ENCODE results near the gene ITSN2. TPM values are rescaled to one million over a fixed set of nuclear protein-coding genes. Genes with fewer than 3 reads are reported as not detected.

The ITSN2 gene
- total and polyA plus RNA-seq, 7 donors = 12.2 to 71.7 (median 33.5) TPM

DNA sequence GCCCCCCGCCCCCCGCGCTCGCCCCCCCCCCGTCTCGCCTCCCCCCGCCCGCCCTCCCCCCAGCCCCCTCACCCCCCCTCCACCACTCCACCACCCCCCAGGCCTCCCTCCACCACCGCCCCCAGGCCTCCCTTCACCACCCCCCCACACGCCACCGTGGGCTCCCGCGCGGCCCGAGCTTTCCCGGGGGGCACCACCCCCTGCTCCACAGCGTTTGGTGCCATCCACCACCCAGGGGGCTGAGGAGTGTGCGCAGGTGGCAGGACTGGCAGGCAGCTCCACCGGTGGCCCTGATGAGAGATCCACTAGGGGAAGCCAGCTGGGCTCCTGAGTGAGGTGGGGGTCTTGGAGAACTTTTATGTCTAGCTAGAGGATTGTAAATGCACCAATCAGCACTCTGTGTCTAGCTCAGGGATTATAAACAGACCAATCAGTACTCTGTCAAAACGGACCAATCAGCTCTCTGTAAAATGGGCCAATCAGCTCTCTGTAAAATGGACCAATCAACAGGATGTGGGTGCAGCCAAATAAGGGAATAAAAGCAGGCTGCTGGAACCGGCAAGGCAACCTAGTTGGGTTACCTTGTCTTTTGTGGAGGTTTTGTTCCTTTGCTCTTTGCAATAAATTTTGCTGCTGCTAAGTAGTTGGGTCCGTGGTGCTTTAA, 43.0 kb upstream of the ITSN2 start:
- TF ChIP-seq, protein P1, sequence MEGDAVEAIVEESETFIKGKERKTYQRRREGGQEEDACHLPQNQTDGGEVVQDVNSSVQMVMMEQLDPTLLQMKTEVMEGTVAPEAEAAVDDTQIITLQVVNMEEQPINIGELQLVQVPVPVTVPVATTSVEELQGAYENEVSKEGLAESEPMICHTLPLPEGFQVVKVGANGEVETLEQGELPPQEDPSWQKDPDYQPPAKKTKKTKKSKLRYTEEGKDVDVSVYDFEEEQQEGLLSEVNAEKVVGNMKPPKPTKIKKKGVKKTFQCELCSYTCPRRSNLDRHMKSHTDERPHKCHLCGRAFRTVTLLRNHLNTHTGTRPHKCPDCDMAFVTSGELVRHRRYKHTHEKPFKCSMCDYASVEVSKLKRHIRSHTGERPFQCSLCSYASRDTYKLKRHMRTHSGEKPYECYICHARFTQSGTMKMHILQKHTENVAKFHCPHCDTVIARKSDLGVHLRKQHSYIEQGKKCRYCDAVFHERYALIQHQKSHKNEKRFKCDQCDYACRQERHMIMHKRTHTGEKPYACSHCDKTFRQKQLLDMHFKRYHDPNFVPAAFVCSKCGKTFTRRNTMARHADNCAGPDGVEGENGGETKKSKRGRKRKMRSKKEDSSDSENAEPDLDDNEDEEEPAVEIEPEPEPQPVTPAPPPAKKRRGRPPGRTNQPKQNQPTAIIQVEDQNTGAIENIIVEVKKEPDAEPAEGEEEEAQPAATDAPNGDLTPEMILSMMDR (IDR thresholded peaks at IDR 0.05) = no peak
- no peak overlapping the region for H3K4me3 ChIP-seq
- H3K9me3 ChIP-seq = no peaks in the 10 kb centered on the region
- H3K4me1 ChIP-seq = peaks cover 5% of the 10 kb centered on the region
- no peaks in the 10 kb centered on the region for H3K36me3 ChIP-seq (ENCODE audit: insufficient read depth in 1 of 2, low read depth in 1 of 2)
- intact Hi-C loops (cut with DNase I) = no loop called here
- peaks cover 0 to 4% (median 2%) of the 10 kb centered on the region in 3 donors for H3K27me3 ChIP-seq (ENCODE audit: insufficient read depth in 3 of 3, low read length in 2 of 3)
- DNase-seq (no peak), ATAC-seq (no peak)
- 72 to 83% (median 78%) methylated on average over 5 to 13 of the region's 22 CpGs for WGBS, 3 donors
- H3K27ac ChIP-seq = no peak overlapping the region

DNA sequence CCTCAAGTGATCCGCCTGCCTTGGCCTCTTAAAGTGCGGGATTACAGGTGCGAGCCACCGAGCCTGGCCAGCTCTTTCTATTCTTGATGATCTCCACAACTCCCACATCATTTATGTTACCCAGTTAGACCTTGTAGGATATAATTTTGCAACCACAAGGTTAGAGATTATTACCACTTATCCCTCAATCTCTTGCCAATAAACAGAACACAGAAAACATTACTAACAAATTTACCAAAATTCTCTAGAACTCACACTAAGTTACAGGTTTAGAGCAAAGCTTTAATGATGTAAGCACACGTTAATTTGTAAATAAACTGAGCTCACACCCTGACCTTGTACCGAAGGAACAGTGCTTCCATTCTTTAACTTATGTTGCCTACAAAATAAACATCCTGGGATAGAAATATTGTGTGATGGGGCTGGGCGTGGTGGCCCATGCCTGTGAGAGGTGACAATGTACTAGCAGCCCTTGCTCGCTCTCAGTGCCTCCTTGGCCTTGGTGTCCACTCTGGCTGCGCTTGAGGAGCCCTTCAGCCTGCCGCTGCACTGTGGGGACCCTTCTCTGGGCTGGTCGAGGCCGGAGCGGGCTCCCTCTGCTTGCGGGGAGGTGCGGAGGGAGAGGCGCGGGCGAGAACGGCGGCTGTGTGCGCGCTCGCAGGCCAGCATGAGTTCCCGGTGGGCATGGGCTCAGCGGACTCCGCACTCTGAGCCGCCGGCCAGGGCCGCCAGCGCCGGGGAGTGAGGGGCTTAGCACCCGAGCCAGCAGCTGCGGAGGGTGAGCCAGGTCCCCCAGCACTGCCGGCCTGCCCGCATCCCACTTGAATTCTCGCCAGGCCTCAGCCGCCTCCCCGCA, 42.1 kb upstream of the ITSN2 start:
- intact Hi-C loops (cut with DNase I) = no loop called here

DNA sequence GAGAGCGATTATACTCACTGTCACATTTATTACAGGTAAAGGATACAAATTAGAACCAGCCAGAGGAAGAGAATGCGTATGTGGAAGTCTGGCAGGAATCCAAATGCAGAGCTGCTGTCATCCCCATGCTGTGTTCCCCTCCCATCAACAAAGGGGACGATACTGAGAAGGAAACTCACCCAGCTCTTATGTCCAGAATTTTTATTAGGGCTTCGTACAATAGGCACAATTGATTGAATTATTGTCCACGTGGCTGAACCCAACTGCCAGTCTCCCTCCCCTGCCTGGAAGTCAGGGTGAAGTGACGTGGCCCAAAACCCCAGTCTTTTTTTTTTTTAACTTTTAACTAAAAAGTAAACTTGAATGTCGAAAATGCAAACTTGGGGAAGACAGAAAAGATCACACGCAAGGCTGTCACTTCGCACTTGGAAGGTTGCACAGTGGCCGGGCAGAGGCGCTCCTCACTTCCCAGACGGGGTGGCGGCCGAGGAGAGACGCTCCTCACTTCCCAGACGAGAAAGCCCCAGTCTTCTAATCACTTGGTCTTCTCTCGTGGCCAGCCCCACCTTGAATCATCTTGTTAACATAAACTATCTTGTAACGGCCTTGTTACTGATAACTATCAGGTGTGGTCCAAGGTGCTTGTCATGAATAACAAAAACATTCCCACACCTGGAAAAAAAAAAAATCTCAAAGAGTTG, 40.0 kb upstream of the ITSN2 start:
- ATAC-seq = no peak
- Histone ChIP-seq H3K9me3 (no peaks in the 10 kb centered on the region), H3K27ac (no peak overlapping the region), H3K36me3 (ENCODE audit: insufficient read depth in 1 of 2, low read depth in 1 of 2) (no peaks in the 10 kb centered on the region), H3K4me3 (no peak overlapping the region), H3K4me1 (peaks cover 5% of the 10 kb centered on the region), H3K27me3 (ENCODE audit: insufficient read depth in 3 of 3, low read length in 2 of 3) (peaks cover 0 to 4% (median 2%) of the 10 kb centered on the region in 3 donors)
- intact Hi-C loops (cut with DNase I) = no loop called here
- TF ChIP-seq, protein P1 (IDR thresholded peaks at IDR 0.05) = no peak
- no peak for DNase-seq
- 88 to 91% (median 89%) methylated on average over 18 of the region's 18 CpGs for WGBS, 3 donors

More for the DNA sequence above, 42.1 kb upstream of the ITSN2 start:
- Histone ChIP-seq H3K9me3 (no peaks in the 10 kb centered on the region), H3K27me3 (ENCODE audit: insufficient read depth in 3 of 3, low read length in 2 of 3) (peaks cover 0 to 4% (median 2%) of the 10 kb centered on the region in 3 donors), H3K36me3 (ENCODE audit: insufficient read depth in 1 of 2, low read depth in 1 of 2) (no peaks in the 10 kb centered on the region), H3K27ac (no peak overlapping the region), H3K4me1 (peaks cover 5% of the 10 kb centered on the region), H3K4me3 (peak overlapping the region; percentile 34)
- ATAC-seq (no peak), DNase-seq (no peak)
- TF ChIP-seq, protein P1 (IDR thresholded peaks at IDR 0.05) = no peak
- WGBS, 3 donors = 45 to 52% (median 48%) methylated on average over 30 to 38 of the region's 38 CpGs

GRCh38 chr2:24399434-24400206, 39.3 kb upstream of the ITSN2 start:
- TF ChIP-seq, protein P1 (IDR thresholded peaks at IDR 0.05) = no peak
- intact Hi-C loops (cut with DNase I) = no loop called here
- ATAC-seq = no peak
- Histone ChIP-seq H3K27me3 (ENCODE audit: insufficient read depth in 3 of 3, low read length in 2 of 3) (peaks cover 0 to 4% (median 2%) of the 10 kb centered on the region in 3 donors), H3K36me3 (ENCODE audit: insufficient read depth in 1 of 2, low read depth in 1 of 2) (no peaks in the 10 kb centered on the region), H3K4me3 (no peak overlapping the region), H3K9me3 (no peaks in the 10 kb centered on the region), H3K27ac (no peak overlapping the region), H3K4me1 (no peaks in the 10 kb centered on the region)
- WGBS, 3 donors = 75 to 83% (median 80%) methylated on average over 10 of the region's 10 CpGs
- DNase-seq = no peak
